Retinal pigment epithelial cell (primary cell): ENCODE data around the gene KCNK7.

Experiments used
- DNase-seq: peaks from one replicate; pipeline ENCODE4 v3.0.0-alpha.2; 2010; ENCODE audit warnings: low read depth
- H3K4me3 ChIP-seq: 2 replicates; pipeline ENCODE4 v1.5.1; 2011; ENCODE audit warnings: mild to moderate bottlenecking, low read length, control low read depth, moderate library complexity
- CTCF ChIP-seq: conservative IDR thresholded peaks from 2 replicates; pipeline ENCODE4 v1.5.1; 2011; ENCODE audit warnings: low read depth, low read length, control low read depth, inconsistent platforms

Gene KCNK7

GRCh38 chr11:65547446-65548125, 48.0 kb downstream of the KCNK7 start:
- TF ChIP-seq CTCF = no peak
- no peak for DNase-seq
- H3K4me3 ChIP-seq = no peak overlapping the region

- DNase-seq = no peak
- H3K4me3 ChIP-seq = no peak overlapping the region
- no peak for TF ChIP-seq CTCF
These were observed 49.2 kb downstream of the KCNK7 start for GRCh38 chr11:65546217-65546958.

GRCh38 chr11:65545853-65546216, 49.8 kb downstream of the KCNK7 start:
- TF ChIP-seq CTCF = no peak
- H3K4me3 ChIP-seq = no peak overlapping the region

More at GRCh38 chr11:65545853-65546216, 49.8 kb downstream of the KCNK7 start:
- no peak for DNase-seq
